Bronchial epithelial cell (primary cell): ENCODE measurements around the gene MFAP3. TPM values are rescaled to one million over a fixed set of nuclear protein-coding genes. Genes with fewer than 3 reads are reported as not detected.

Experiments used
- DNase-seq: peaks from one replicate; pipeline ENCODE4 v3.0.0-alpha.2; 2010; ENCODE audit warnings: low read depth
- FAIRE-seq: peaks from 2 replicates; lab custom pipeline; 2011; peaks lifted over from hg19 to GRCh38; lab: Jason Lieb, UNC
- H3K27me3 ChIP-seq: 2 replicates; pipeline ENCODE4 v1.5.1; 2011; ENCODE audit warnings: low read length; ENCODE audit not compliant: control insufficient read depth, insufficient read depth
- H3K36me3 ChIP-seq: 2 replicates; pipeline ENCODE4 v1.5.1; 2011; ENCODE audit warnings: low read length; ENCODE audit not compliant: control insufficient read depth, insufficient read depth
- H3K4me3 ChIP-seq: 2 replicates; pipeline ENCODE4 v1.5.1; 2011; ENCODE audit warnings: mild to moderate bottlenecking, low read depth, low read length, control low read depth
- total RNA-seq: library from RNA; depleted of rRNA; stranded (reverse); fragments of >200 nt; gene quantifications from 2 replicates; pipeline ENCODE4 v1.2.1, GENCODE V29; 2014
- TF ChIP-seq, protein P1 (sequence below): IDR thresholded peaks from 2 replicates; pipeline ENCODE4 v1.5.1; 2011; ENCODE audit warnings: mild to moderate bottlenecking, moderate library complexity, low read length, control low read depth, inconsistent platforms; ENCODE audit not compliant: insufficient read depth, severe bottlenecking

The MFAP3 gene
- total RNA-seq, 1 donor from 2014 or later = 57.1 TPM

DNA sequence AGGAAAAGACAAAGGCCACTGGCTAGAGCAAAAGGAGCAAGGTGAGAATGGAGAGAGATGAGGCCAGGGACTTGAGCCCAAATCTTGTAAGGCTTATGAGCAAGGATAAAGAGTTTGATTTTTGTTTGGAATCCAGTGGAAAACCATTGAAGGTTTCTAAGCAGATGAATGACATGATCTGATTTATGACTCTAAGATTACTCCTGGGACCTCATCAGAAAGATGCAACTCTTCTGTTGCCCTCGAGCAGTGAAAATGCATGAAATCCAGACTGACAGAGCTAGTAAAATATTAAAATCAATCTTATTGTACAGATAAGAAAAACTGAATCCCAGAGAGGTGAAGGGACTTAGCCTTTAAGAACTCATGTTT is 677 bp downstream of the MFAP3 start:
- H3K27me3 ChIP-seq = no peaks in the 10 kb centered on the region
- no peaks in the 10 kb centered on the region for H3K36me3 ChIP-seq
- no peak for FAIRE-seq
- TF ChIP-seq, protein P1, sequence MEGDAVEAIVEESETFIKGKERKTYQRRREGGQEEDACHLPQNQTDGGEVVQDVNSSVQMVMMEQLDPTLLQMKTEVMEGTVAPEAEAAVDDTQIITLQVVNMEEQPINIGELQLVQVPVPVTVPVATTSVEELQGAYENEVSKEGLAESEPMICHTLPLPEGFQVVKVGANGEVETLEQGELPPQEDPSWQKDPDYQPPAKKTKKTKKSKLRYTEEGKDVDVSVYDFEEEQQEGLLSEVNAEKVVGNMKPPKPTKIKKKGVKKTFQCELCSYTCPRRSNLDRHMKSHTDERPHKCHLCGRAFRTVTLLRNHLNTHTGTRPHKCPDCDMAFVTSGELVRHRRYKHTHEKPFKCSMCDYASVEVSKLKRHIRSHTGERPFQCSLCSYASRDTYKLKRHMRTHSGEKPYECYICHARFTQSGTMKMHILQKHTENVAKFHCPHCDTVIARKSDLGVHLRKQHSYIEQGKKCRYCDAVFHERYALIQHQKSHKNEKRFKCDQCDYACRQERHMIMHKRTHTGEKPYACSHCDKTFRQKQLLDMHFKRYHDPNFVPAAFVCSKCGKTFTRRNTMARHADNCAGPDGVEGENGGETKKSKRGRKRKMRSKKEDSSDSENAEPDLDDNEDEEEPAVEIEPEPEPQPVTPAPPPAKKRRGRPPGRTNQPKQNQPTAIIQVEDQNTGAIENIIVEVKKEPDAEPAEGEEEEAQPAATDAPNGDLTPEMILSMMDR = no peak
- peak overlapping the region; percentile 84 for H3K4me3 ChIP-seq
- DNase-seq = no peak

DNA sequence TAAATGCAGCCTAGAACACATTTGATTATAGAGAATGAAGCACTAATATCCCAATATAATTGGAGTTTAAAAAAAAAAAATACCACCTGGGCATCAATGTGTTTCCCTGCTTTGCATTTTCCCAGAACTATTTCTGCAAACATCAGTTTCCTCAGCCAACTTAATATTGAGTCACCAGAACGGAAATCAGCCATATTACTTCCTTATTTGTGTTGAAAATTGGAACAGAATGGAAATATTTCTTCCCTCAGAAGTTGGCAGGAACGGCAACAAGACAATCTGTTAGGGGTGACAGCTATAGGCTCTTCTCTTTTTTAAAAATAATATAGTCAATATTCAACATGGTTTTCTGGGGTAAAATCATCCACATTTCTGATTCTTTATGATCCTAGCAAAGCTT is 4.0 kb downstream of the MFAP3 start:
- H3K4me3 ChIP-seq = no peak overlapping the region
- peaks cover 2% of the 10 kb centered on the region for H3K36me3 ChIP-seq
- H3K27me3 ChIP-seq = no peaks in the 10 kb centered on the region
- TF ChIP-seq, protein P1 = no peak
- FAIRE-seq (no peak), DNase-seq (no peak)

DNA sequence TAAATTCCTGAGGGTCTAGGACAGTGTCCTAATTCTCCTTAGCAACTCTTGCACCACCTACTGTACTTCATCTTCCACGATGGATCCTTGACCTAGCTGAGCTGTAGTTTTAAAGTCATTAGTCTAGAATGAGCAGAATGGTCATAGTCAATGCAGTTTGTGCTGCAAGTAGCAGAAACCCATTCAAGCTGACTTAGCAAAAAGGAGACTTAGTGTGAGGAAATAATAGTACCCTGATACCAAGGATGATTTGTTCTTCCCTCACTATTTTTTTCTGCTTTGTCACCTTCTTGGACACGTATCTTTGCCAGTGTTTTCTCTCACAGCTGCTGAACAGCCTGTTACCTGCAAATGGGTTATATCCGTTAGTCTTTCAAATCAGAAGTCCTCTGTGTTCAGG is 5.3 kb downstream of the MFAP3 start:
- no peak for FAIRE-seq
- H3K4me3 ChIP-seq = no peak overlapping the region
- DNase-seq = no peak
- H3K36me3 ChIP-seq = peaks cover 2% of the 10 kb centered on the region
- H3K27me3 ChIP-seq = no peaks in the 10 kb centered on the region
- TF ChIP-seq, protein P1 = no peak

DNA sequence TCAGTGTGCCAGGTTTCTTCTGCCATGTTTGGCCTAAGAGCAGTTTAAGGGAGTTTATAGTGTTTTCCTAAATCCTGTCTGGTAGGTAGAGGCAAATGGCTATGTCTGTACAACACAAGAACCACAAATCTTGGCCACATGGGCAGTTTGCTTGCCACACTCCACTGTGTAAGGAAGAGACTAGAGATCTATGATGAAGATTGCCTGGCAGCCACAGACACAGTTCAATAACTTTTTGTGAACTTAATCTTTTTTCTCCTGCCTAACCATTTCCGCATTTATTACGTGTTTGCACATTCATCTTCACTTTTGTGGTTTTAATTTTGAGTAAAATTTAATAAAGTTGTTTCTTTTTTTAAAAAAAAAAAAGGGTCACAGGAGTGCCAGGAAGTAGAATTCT is 5.8 kb downstream of the MFAP3 start:
- no peaks in the 10 kb centered on the region for H3K27me3 ChIP-seq
- peaks cover 3% of the 10 kb centered on the region for H3K36me3 ChIP-seq
- no peak overlapping the region for H3K4me3 ChIP-seq
- no peak for DNase-seq
- TF ChIP-seq, protein P1 = no peak
- no peak for FAIRE-seq

DNA sequence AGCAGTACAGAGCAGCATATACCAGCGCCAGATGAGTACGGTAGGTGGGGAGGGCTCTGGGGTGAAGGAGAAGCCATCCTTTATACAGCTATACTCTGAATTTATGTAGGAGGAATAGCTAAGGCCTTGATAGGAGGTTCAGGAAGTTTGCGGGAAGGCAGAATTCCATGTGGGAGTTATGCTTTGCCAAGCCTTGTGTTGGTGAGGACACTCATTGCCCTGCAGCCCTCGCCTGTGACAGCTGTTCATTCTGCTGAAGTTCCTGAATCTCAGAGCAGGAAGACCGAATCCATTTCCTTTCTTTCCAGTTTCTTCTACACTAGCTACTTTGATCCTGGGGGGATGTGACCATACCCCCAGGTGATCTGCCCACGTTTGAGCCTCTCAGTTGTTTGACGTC is 7.7 kb downstream of the MFAP3 start:
- H3K4me3 ChIP-seq = no peak overlapping the region
- no peak for DNase-seq
- H3K36me3 ChIP-seq = peaks cover 3% of the 10 kb centered on the region
- TF ChIP-seq, protein P1 = no peak
- no peaks in the 10 kb centered on the region for H3K27me3 ChIP-seq
- FAIRE-seq = peak; percentile 83

DNA sequence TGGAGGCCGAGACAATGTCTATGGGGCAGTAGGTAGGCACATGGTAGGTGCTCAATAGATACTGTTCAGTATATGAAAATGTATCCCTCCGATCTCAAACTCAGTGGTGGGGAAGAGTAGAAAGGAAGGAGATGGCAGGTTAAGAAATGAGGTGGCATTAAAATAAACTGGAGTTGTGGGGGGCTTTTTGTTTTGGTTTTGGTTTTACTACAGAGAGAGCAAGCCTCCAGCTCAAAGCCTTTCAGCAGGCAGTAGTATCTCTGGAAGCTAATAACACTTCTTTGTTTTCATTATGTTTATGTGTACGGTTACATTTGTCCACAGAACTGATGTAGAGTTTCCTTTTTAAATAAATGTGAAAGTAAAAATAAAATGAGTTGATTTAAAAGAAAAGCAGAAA is 8.6 kb downstream of the MFAP3 start:
- FAIRE-seq = no peak
- Histone ChIP-seq H3K27me3 (no peaks in the 10 kb centered on the region), H3K36me3 (peaks cover 3% of the 10 kb centered on the region), H3K4me3 (no peak overlapping the region)
- TF ChIP-seq, protein P1 = no peak
- DNase-seq = no peak
